HepG2 (cell line): ENCODE data around the gene RAN. TPM values are rescaled to one million over a fixed set of nuclear protein-coding genes. Genes with fewer than 3 reads are reported as not detected.
A peak's percentile ranks its signal among the peaks of the same experiment; 100 is the strongest.

ENCODE experiments used
- CEBPG ChIP-seq: IDR thresholded peaks from 2 replicates; pipeline ENCODE4 v1.6.1; 2016
- MXD4 ChIP-seq: IDR thresholded peaks from 2 replicates; pipeline ENCODE4 v1.6.1; 2016; ENCODE audit warnings: mild to moderate bottlenecking, missing biosample characterization, missing genetic modification reagents
- NCOA2 ChIP-seq: sonication (generic); formaldehyde crosslinking; IDR thresholded peaks from 2 replicates; pipeline ENCODE4 v1.8.0; 2022; ENCODE audit warnings: inconsistent platforms
- NFE2 ChIP-seq: sonication (generic); formaldehyde crosslinking; IDR thresholded peaks from 2 replicates; pipeline ENCODE4 v1.4.0; 2020; ENCODE audit warnings: missing genetic modification reagents
- NR2F2 ChIP-seq: IDR thresholded peaks from 2 replicates; pipeline ENCODE4 v1.6.1; 2012; ENCODE audit warnings: low read depth, inconsistent platforms, borderline replicate concordance
- POGZ ChIP-seq: sonication (generic); formaldehyde crosslinking; IDR thresholded peaks from 2 replicates; pipeline ENCODE4 v1.4.0; 2020; ENCODE audit warnings: mild to moderate bottlenecking, missing genetic modification reagents
- RFXANK ChIP-seq: IDR thresholded peaks from 2 replicates; pipeline ENCODE4 v1.6.1; 2016
- TRIM22 ChIP-seq: fragments of 450-650 bp; IDR thresholded peaks from 2 replicates; pipeline ENCODE4 v1.6.1; 2017
- ZSCAN12 ChIP-seq: sonication (generic); formaldehyde crosslinking; IDR thresholded peaks from 2 replicates; pipeline ENCODE4 v1.9.0; 2021; ENCODE audit warnings: mild to moderate bottlenecking, missing genetic modification reagents
- polyA plus RNA-seq, 8 experiments: library from polyadenylated mRNA; depleted of rRNA in 3 of 8; stranded (reverse) in 7 of 8; unstranded in 1 of 8; fragments of >200 nt; fragmentation: Illumina TruSeq in 4 of 8; extraction: Trizol in 4 of 8; gene quantifications; 2 replicates each; pipeline versions ENCODE4 v1.2.1 to v1.2.3, GENCODE V29; 2011 to 2016; ENCODE audit warnings: low read depth in 4 of 8, missing spikeins in 1 of 8, mixed read lengths in 1 of 8; ENCODE audit not compliant: insufficient read depth in 1 of 8
- total RNA-seq, 5 experiments: library from RNA; depleted of rRNA; stranded (reverse); fragments of >200 nt; fragmentation: Illumina TruSeq; extraction: Trizol; gene quantifications; 2 replicates each; pipeline ENCODE4 v1.2.3, GENCODE V29; 2016; ENCODE audit warnings: low read depth in 1 of 5
- TF ChIP-seq, protein P1 (sequence below): sonication (generic); formaldehyde crosslinking; IDR thresholded peaks from 2 replicates; pipeline ENCODE4 v1.9.0; 2021; ENCODE audit warnings: mild to moderate bottlenecking, missing genetic modification reagents
- TF ChIP-seq, protein P2 (sequence below): sonication (generic); formaldehyde crosslinking; conservative IDR thresholded peaks from 2 replicates; pipeline ENCODE4 v1.4.0; 2020; ENCODE audit warnings: missing genetic modification reagents
- TF ChIP-seq, protein P3 (sequence below): sonication (generic); formaldehyde crosslinking; IDR thresholded peaks from 2 replicates; pipeline ENCODE4 v1.4.0; 2020; ENCODE audit warnings: missing genetic modification reagents, mild to moderate bottlenecking, borderline replicate concordance
- TF ChIP-seq, protein P4 (sequence below): sonication (generic); formaldehyde crosslinking; IDR thresholded peaks from 2 replicates; pipeline ENCODE4 v1.4.0; 2020; ENCODE audit warnings: mild to moderate bottlenecking, missing genetic modification reagents, borderline replicate concordance

The RAN gene
- total and polyA plus RNA-seq, 2 of the 13 experiments (the other 11 are each of a cell fraction or from before 2014, with no cell fraction given), result 1,335 to 1,630 TPM

GRCh38 chr12:130871286-130872178 lies at the start of gene RAN (continued):
- TF ChIP-seq TRIM22, result no peak
- TF ChIP-seq POGZ (CRISPR knock-in tag), result no peak
- peak; percentile 54; the same call in 1 of the 2 replicates for TF ChIP-seq ZSCAN12 (CRISPR knock-in tag)
- TF ChIP-seq, protein P1, sequence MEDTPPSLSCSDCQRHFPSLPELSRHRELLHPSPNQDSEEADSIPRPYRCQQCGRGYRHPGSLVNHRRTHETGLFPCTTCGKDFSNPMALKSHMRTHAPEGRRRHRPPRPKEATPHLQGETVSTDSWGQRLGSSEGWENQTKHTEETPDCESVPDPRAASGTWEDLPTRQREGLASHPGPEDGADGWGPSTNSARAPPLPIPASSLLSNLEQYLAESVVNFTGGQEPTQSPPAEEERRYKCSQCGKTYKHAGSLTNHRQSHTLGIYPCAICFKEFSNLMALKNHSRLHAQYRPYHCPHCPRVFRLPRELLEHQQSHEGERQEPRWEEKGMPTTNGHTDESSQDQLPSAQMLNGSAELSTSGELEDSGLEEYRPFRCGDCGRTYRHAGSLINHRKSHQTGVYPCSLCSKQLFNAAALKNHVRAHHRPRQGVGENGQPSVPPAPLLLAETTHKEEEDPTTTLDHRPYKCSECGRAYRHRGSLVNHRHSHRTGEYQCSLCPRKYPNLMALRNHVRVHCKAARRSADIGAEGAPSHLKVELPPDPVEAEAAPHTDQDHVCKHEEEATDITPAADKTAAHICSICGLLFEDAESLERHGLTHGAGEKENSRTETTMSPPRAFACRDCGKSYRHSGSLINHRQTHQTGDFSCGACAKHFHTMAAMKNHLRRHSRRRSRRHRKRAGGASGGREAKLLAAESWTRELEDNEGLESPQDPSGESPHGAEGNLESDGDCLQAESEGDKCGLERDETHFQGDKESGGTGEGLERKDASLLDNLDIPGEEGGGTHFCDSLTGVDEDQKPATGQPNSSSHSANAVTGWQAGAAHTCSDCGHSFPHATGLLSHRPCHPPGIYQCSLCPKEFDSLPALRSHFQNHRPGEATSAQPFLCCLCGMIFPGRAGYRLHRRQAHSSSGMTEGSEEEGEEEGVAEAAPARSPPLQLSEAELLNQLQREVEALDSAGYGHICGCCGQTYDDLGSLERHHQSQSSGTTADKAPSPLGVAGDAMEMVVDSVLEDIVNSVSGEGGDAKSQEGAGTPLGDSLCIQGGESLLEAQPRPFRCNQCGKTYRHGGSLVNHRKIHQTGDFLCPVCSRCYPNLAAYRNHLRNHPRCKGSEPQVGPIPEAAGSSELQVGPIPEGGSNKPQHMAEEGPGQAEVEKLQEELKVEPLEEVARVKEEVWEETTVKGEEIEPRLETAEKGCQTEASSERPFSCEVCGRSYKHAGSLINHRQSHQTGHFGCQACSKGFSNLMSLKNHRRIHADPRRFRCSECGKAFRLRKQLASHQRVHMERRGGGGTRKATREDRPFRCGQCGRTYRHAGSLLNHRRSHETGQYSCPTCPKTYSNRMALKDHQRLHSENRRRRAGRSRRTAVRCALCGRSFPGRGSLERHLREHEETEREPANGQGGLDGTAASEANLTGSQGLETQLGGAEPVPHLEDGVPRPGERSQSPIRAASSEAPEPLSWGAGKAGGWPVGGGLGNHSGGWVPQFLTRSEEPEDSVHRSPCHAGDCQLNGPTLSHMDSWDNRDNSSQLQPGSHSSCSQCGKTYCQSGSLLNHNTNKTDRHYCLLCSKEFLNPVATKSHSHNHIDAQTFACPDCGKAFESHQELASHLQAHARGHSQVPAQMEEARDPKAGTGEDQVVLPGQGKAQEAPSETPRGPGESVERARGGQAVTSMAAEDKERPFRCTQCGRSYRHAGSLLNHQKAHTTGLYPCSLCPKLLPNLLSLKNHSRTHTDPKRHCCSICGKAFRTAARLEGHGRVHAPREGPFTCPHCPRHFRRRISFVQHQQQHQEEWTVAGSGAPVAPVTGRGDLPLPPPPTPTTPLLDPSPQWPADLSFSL (CRISPR knock-in tag), result peak; percentile 64; the same call in 1 of the 2 replicates
- no peak for TF ChIP-seq NFE2 (CRISPR knock-in tag)
- TF ChIP-seq, protein P2, sequence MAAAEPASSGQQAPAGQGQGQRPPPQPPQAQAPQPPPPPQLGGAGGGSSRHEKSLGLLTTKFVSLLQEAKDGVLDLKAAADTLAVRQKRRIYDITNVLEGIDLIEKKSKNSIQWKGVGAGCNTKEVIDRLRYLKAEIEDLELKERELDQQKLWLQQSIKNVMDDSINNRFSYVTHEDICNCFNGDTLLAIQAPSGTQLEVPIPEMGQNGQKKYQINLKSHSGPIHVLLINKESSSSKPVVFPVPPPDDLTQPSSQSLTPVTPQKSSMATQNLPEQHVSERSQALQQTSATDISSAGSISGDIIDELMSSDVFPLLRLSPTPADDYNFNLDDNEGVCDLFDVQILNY, result 0 out of 2 replicates have a peak, but pooled peaks have one; percentile 47
- TF ChIP-seq, protein P3, sequence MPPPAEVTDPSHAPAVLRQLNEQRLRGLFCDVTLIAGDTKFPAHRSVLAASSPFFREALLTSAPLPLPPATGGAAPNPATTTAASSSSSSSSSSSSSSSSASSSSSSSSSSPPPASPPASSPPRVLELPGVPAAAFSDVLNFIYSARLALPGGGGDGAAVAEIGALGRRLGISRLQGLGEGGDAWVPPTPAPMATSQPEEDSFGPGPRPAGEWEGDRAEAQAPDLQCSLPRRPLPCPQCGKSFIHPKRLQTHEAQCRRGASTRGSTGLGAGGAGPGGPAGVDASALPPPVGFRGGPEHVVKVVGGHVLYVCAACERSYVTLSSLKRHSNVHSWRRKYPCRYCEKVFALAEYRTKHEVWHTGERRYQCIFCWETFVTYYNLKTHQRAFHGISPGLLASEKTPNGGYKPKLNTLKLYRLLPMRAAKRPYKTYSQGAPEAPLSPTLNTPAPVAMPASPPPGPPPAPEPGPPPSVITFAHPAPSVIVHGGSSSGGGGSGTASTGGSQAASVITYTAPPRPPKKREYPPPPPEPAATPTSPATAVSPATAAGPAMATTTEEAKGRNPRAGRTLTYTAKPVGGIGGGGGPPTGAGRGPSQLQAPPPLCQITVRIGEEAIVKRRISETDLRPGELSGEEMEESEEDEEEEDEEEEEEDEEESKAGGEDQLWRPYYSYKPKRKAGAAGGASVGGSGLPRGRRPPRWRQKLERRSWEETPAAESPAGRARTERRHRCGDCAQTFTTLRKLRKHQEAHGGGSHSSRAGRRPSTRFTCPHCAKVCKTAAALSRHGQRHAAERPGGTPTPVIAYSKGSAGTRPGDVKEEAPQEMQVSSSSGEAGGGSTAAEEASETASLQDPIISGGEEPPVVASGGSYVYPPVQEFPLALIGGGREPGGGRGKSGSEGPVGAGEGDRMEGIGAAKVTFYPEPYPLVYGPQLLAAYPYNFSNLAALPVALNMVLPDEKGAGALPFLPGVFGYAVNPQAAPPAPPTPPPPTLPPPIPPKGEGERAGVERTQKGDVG, result no peak
- TF ChIP-seq, protein P4, sequence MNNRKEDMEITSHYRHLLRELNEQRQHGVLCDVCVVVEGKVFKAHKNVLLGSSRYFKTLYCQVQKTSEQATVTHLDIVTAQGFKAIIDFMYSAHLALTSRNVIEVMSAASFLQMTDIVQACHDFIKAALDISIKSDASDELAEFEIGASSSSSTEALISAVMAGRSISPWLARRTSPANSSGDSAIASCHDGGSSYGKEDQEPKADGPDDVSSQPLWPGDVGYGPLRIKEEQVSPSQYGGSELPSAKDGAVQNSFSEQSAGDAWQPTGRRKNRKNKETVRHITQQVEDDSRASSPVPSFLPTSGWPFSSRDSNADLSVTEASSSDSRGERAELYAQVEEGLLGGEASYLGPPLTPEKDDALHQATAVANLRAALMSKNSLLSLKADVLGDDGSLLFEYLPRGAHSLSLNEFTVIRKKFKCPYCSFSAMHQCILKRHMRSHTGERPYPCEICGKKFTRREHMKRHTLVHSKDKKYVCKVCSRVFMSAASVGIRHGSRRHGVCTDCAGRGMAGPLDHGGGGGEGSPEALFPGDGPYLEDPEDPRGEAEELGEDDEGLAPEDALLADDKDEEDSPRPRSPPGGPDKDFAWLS, result no peak
- TF ChIP-seq NR2F2, result peak; percentile 29; the same call in 1 of the 2 replicates
- TF ChIP-seq NCOA2 (CRISPR knock-in tag), result no peak
- peak; percentile 54; the same call in 1 of the 2 replicates for TF ChIP-seq MXD4
- no peak for TF ChIP-seq RFXANK (CRISPR knock-in tag)
- TF ChIP-seq CEBPG (CRISPR knock-in tag), result no peak
